Mammary epithelial cell (primary cell): ENCODE measurements around the gene CTIF.

ENCODE experiments used
- EZH2 ChIP-seq: IDR thresholded peaks from 2 replicates; pipeline ENCODE4 v1.6.1; 2012; ENCODE audit warnings: low read length, inconsistent platforms, borderline replicate concordance
- TF ChIP-seq, protein P1 (sequence below), 2 donors: IDR thresholded peaks in 1 of 2; conservative IDR thresholded peaks in 1 of 2; 2 replicates each; pipeline ENCODE4 v1.5.1; 2011 to 2012; ENCODE audit warnings: inconsistent platforms in 2 of 2, low read length in 2 of 2, mild to moderate bottlenecking in 2 of 2, control low read depth in 1 of 2, low read depth in 1 of 2; ENCODE audit not compliant: insufficient read depth in 1 of 2; ENCODE audit errors: extremely low read depth in 1 of 2

DNA sequence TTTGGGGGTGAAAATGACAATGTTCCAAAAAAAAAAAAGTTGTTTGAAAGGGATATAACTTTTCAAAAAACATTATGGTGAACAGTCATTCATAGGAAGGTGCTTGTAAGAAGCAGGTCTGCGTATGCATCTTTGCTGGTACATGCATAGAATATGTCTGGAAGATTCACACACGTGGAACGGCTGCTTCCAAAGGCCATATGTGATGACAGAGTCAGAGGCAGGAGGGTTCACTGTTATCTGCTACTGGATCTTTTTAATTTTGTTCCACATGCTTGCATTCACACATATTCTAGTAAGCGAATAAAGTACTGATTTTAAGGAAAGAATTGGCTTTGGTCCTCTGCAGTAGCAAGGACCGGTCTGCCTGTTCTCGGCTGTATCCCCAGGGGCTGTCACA, 218.5 kb downstream of the CTIF start:
- TF ChIP-seq, protein P1, sequence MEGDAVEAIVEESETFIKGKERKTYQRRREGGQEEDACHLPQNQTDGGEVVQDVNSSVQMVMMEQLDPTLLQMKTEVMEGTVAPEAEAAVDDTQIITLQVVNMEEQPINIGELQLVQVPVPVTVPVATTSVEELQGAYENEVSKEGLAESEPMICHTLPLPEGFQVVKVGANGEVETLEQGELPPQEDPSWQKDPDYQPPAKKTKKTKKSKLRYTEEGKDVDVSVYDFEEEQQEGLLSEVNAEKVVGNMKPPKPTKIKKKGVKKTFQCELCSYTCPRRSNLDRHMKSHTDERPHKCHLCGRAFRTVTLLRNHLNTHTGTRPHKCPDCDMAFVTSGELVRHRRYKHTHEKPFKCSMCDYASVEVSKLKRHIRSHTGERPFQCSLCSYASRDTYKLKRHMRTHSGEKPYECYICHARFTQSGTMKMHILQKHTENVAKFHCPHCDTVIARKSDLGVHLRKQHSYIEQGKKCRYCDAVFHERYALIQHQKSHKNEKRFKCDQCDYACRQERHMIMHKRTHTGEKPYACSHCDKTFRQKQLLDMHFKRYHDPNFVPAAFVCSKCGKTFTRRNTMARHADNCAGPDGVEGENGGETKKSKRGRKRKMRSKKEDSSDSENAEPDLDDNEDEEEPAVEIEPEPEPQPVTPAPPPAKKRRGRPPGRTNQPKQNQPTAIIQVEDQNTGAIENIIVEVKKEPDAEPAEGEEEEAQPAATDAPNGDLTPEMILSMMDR (conservative IDR thresholded peaks at IDR 0.05 in 1 of 2, IDR thresholded peaks at IDR 0.05 in 1 of 2; ENCODE audit: extremely low read depth in 1 of 2, insufficient read depth in 1 of 2, low read depth in 1 of 2, low read length in 2 of 2), result no peak
- TF ChIP-seq EZH2, result no peak
